MV-4-11 (cell line): Measurements from ENCODE around the gene LAMC2.

Experiments used
- DNase-seq: peaks from one replicate; lab custom pipeline; 2025; lab: John Stamatoyannopoulos, UW

The LAMC2 gene

DNA sequence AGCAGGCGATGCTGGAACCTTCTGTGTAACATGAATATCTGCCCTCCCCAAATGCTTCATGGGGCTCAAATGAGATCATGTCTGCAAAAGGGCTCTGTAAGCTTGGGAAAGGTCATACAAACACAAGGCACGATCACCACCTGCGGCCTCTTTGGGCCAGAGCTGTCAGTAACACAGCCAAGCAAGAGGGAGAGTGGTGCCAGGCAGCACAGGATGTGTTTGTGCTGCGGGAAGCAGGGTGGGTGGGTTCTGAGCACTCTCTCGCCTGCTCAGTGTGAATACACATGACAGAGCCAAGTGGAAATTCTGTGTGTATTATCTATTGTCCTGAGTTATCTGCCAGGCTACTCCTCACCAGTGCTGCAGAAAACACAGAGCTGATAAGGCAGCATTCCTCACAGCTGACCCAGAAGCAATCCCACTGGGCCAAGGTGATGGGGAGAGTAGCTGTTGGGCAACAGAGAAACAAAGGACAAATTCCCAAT is 101.2 kb downstream of the LAMC2 start:
- DNase-seq: no peak

DNA sequence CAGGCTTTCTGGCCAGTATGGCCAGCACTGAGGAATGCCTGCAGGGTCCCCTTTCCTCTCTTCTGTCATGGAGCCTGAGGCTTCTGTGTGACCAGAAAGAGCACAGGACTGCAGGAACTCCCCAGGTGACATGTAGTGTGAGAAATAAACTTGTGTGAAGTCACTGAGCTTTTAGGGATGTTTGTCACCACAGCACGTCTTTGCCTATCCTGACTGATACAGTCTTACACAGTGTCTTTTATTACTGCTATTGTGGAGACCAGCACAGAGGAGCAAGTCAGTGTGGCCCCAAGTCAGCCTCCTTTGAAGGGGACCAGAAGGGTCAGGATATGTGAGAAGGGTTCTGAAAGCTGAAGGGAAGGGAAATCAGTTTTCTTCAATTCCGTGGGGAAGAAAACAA is 102.5 kb downstream of the LAMC2 start:
- no peak for DNase-seq

- no peak for DNase-seq
Observed at GRCh38 chr1:183289051-183289496, 103.0 kb downstream of the LAMC2 start.

- DNase-seq: no peak
Observed at GRCh38 chr1:183290628-183291027, 104.6 kb downstream of the LAMC2 start.

DNA sequence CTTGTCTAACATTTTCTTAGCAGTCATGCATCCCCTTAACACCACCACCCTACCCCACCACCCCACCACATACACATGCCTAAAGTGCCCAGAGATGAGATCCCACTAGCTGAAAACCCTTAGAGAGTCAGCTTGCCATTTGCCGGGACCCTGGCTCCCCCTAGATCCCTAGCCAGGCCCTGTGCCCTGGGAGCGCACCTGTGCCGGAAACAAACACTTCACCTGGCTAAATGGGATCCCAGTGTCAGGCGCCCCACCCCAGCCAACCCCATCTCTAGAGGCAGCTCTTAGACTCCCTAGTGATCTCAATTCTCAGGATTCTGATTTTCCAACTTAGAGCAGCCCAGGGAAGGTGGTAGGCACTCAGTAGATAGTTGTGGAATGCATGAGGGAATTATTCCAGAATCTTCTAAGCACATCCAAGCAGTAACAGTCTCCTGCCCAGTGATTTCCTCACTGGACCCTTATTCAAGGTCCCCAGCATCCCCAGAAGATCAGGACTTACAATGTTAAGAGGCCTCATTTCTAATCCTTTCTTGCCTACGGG is 105.2 kb downstream of the LAMC2 start:
- no peak for DNase-seq

DNA sequence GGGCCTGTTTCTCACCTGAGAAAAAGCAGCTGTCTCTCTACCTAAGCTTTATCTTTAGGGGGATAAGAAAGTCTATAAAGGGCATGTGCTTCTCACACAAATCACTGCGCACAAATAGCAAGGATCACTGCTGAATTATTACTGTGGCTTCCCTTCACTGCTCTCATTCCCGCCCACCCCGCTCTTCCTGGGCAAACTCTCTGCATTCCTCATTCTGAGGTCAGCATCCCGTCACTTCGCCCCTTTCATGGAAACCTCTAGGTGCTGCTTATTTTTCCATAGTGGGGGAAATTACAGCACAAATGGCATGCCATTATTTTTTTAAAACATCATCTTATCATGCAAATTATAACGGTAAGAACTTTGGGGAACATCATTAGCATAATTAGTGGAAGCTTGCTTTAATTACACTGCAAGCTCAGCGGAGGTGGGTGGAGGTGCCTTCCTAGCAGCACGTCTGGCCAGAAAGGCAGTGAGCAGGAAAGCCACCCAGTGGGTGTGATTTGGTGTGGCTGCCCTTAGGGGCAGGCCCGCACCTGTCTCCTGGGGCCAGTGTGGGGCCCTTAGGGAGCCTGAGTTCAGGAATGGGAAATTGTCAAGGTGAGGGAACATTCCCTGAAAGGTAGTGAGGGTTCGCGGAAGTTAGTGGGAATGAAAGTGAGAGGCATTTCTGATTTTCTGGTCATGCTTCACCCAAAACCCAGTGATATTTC is 105.9 kb downstream of the LAMC2 start:
- DNase-seq: no peak

GRCh38 chr1:183293241-183293640 is 107.2 kb downstream of the LAMC2 start:
- no peak for DNase-seq

GRCh38 chr1:183293876-183294275 is 107.8 kb downstream of the LAMC2 start:
- no peak for DNase-seq
